Activated T-helper 17 cell treated with anti-CD3 and anti-CD28 coated beads, Interleukin-2, amount 50 U/mL, for 72 hours (primary cell): ENCODE results near the gene COLEC11. TPM values are rescaled to one million over a fixed set of nuclear protein-coding genes. Genes with fewer than 3 reads are reported as not detected.

Source experiments
- ATAC-seq: fragments of 150-1000 bp; cut with Tn5 transposase; replicated peaks from 2 replicates; pipeline ENCODE4 v1.10.0; 2021; ENCODE audit warnings: mild to moderate bottlenecking, moderate library complexity
- H3K27ac Mint-ChIP-seq: one replicate; pipeline ENCODE4 v1.8.0; 2022; ENCODE audit warnings: mixed read lengths
- H3K27me3 Mint-ChIP-seq: one replicate; pipeline ENCODE4 v1.8.0; 2022; ENCODE audit warnings: mixed read lengths
- H3K36me3 Mint-ChIP-seq: one replicate; pipeline ENCODE4 v1.8.0; 2022; ENCODE audit warnings: low read depth, mild to moderate bottlenecking, mixed read lengths
- H3K4me1 Mint-ChIP-seq: one replicate; pipeline ENCODE4 v1.8.0; 2022; ENCODE audit warnings: mixed read lengths
- H3K4me3 Mint-ChIP-seq: one replicate; pipeline ENCODE4 v1.8.0; 2022; ENCODE audit warnings: mild to moderate bottlenecking, mixed read lengths
- H3K9me3 Mint-ChIP-seq: one replicate; pipeline ENCODE4 v1.8.0; 2022; ENCODE audit warnings: mixed read lengths
- total RNA-seq, 2 donors: library from RNA; stranded (reverse); gene quantifications; one replicate each; pipeline ENCODE4 v1.2.3, GENCODE V29; 2022

COLEC11 gene
- total RNA-seq, 2 donors from 2014 or later, result 0.54 TPM; not detected in 1

GRCh38 chr2:3680548-3681345, 85.8 kb downstream of the COLEC11 start:
- H3K27ac Mint-ChIP-seq, result no peak overlapping the region
- H3K9me3 Mint-ChIP-seq, result no peaks in the 10 kb centered on the region
- H3K36me3 Mint-ChIP-seq, result no peaks in the 10 kb centered on the region

GRCh38 chr2:3681625-3682024, 86.7 kb downstream of the COLEC11 start:
- Mint-ChIP-seq H3K27ac (no peak overlapping the region), H3K4me1 (no peaks in the 10 kb centered on the region), H3K4me3 (no peak overlapping the region), H3K9me3 (no peaks in the 10 kb centered on the region), H3K27me3 (peaks cover 15% of the 10 kb centered on the region), H3K36me3 (no peaks in the 10 kb centered on the region)
- ATAC-seq, result no peak

More at GRCh38 chr2:3680548-3681345, 85.8 kb downstream of the COLEC11 start:
- H3K4me3 Mint-ChIP-seq, result no peak overlapping the region
- peaks cover 9% of the 10 kb centered on the region for H3K27me3 Mint-ChIP-seq
- ATAC-seq, result no peak
- H3K4me1 Mint-ChIP-seq, result no peaks in the 10 kb centered on the region

GRCh38 chr2:3682811-3683210, 87.9 kb downstream of the COLEC11 start:
- H3K4me1 Mint-ChIP-seq, result no peaks in the 10 kb centered on the region
- no peak for ATAC-seq
- H3K36me3 Mint-ChIP-seq, result no peaks in the 10 kb centered on the region
- no peak overlapping the region for H3K27ac Mint-ChIP-seq
- no peak overlapping the region for H3K4me3 Mint-ChIP-seq
- peaks cover 23% of the 10 kb centered on the region for H3K27me3 Mint-ChIP-seq
- H3K9me3 Mint-ChIP-seq, result no peaks in the 10 kb centered on the region

GRCh38 chr2:3683748-3684454, 89.0 kb downstream of the COLEC11 start:
- ATAC-seq, result no peak
- no peaks in the 10 kb centered on the region for H3K36me3 Mint-ChIP-seq
- no peak overlapping the region for H3K4me3 Mint-ChIP-seq
- no peak overlapping the region for H3K27ac Mint-ChIP-seq
- H3K27me3 Mint-ChIP-seq, result peaks cover 24% of the 10 kb centered on the region
- no peaks in the 10 kb centered on the region for H3K4me1 Mint-ChIP-seq
- no peaks in the 10 kb centered on the region for H3K9me3 Mint-ChIP-seq

GRCh38 chr2:3689998-3690748, 95.3 kb downstream of the COLEC11 start:
- no peaks in the 10 kb centered on the region for H3K4me1 Mint-ChIP-seq
- peaks cover 4% of the 10 kb centered on the region for H3K9me3 Mint-ChIP-seq
- H3K27me3 Mint-ChIP-seq, result peaks cover 30% of the 10 kb centered on the region
- H3K36me3 Mint-ChIP-seq, result no peaks in the 10 kb centered on the region
- H3K27ac Mint-ChIP-seq, result no peak overlapping the region
- no peak for ATAC-seq
- H3K4me3 Mint-ChIP-seq, result no peak overlapping the region

GRCh38 chr2:3692375-3692774, 97.5 kb downstream of the COLEC11 start:
- ATAC-seq, result no peak
- H3K4me1 Mint-ChIP-seq, result no peaks in the 10 kb centered on the region
- no peak overlapping the region for H3K4me3 Mint-ChIP-seq
- H3K36me3 Mint-ChIP-seq, result no peaks in the 10 kb centered on the region
- peaks cover 4% of the 10 kb centered on the region for H3K9me3 Mint-ChIP-seq
- no peak overlapping the region for H3K27ac Mint-ChIP-seq
- peaks cover 20% of the 10 kb centered on the region for H3K27me3 Mint-ChIP-seq

Other genes starting within 250 kb of the COLEC11 start
- 10 to 100 TPM; 26.1 to 45.7 TPM for gene EIPR1, start 217.3 kb upstream of the COLEC11 start, total RNA-seq
- 10 to 100 TPM; 67.2 to 70.6 TPM for gene TRAPPC12, start 215.4 kb upstream of the COLEC11 start, total RNA-seq
- 10 to 100 TPM; 25.8 to 26.0 TPM for gene ADI1, start 75.6 kb upstream of the COLEC11 start, total RNA-seq
- 10 to 100 TPM; 10.3 to 31.7 TPM for gene RNASEH1, start 36.8 kb upstream of the COLEC11 start, total RNA-seq
- 1,000 to 10,000 TPM; 1,635 to 1,848 TPM for gene RPS7, start 19.9 kb upstream of the COLEC11 start, total RNA-seq
- gene ALLC, start 63.1 kb downstream of the COLEC11 start, total RNA-seq, result not detected
- gene DCDC2C, start 108.5 kb downstream of the COLEC11 start, total RNA-seq, result not detected